Tibial artery (tissue), 4 donors: ENCODE measurements around the gene DYDC2.
"Not testable (repeated sequence)": the region's sequence is repeated elsewhere in the genome, so short reads cannot be mapped to it uniquely, and the experiment has no call there.

Experiments used
- DNase-seq, 2 donors: peaks; one replicate each; pipeline ENCODE4 v3.0.0-alpha.2; 2019
- H3K27ac ChIP-seq, 2 donors: fragments of 200-600 bp; sonication (generic) in 1 of 2; 1 replicate in 1 of 2; 2 replicates in 1 of 2; pipeline ENCODE4 v1.5.1; 2018 to 2019; ENCODE audit warnings: mild to moderate bottlenecking in 1 of 2
- H3K27me3 ChIP-seq, 2 donors: fragments of 200-600 bp; sonication (generic) in 1 of 2; one replicate each; pipeline versions ENCODE4 v1.5.1 to v1.6.0; 2016 to 2019
- H3K36me3 ChIP-seq, 3 donors: fragments of 200-600 bp; sonication (generic) in 2 of 3; one replicate each; pipeline ENCODE4 v1.5.1; 2016 to 2019; ENCODE audit warnings: mild to moderate bottlenecking in 2 of 3
- H3K4me1 ChIP-seq, 4 donors: fragments of 200-600 bp; sonication (generic) in 2 of 4; 1 replicate in 3 of 4; 2 replicates in 1 of 4; pipeline ENCODE4 v1.5.1; 2016 to 2019
- H3K4me3 ChIP-seq, 2 donors: fragments of 200-600 bp; sonication (generic) in 1 of 2; 1 replicate in 1 of 2; 2 replicates in 1 of 2; pipeline ENCODE4 v1.5.1; 2018 to 2019; ENCODE audit warnings: mild to moderate bottlenecking in 2 of 2
- H3K9me3 ChIP-seq, 3 donors: fragments of 200-600 bp; sonication (generic) in 1 of 3; one replicate each; pipeline ENCODE4 v1.5.1; 2016 to 2019
- intact Hi-C: fragments of 100-400 bp; cut with DNase I; formaldehyde crosslinking; loops from one replicate; pipeline ENCODE4 v1.15.0; 2023; ENCODE audit warnings: low total_unique reads
- TF ChIP-seq, protein P1 (sequence below), 2 experiments: fragments of 200-600 bp in 1 of 2; fragments of 450-650 bp in 1 of 2; IDR thresholded peaks; one replicate each; pipeline ENCODE4 v1.5.1; 2017 to 2019; ENCODE audit warnings: antibody characterized with exemption in 2 of 2, mild to moderate bottlenecking in 1 of 2, moderate library complexity in 1 of 2

Gene DYDC2

DNA sequence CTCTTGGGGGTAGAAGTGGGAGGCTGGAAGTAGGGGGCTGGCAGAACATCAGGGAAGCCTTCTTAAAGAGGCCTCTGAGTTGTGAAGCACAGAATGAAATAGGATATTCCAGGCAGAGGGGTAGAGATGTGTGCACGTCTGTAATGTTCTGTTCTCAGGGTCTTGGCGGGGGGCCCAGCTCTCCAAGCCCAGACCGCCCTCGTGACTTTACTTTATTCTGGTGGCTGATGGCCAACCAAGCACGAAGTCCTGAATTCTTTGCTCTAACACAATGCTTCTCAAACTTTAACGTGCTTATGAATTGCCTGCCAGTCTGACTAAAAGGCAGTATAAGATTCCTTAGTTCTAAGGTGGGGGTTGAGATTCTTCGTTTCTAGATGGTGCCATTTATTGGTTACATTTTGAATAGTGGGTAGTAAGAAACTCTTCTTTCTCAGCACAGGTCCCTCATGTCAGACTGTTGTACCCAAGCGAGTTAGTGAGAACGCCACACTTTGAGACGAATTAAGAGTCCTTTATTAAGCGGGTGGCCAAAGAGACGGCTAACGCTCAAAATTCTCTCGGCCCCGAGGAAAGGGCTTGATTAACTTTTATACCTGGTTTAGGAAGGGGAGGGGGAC, 60.0 kb downstream of the DYDC2 start:
- H3K4me3 ChIP-seq, result no peak overlapping the region
- peak in 1 of 2 donors; percentile 34 for DNase-seq
- H3K27ac ChIP-seq, result no peak overlapping the region
- TF ChIP-seq, protein P1, sequence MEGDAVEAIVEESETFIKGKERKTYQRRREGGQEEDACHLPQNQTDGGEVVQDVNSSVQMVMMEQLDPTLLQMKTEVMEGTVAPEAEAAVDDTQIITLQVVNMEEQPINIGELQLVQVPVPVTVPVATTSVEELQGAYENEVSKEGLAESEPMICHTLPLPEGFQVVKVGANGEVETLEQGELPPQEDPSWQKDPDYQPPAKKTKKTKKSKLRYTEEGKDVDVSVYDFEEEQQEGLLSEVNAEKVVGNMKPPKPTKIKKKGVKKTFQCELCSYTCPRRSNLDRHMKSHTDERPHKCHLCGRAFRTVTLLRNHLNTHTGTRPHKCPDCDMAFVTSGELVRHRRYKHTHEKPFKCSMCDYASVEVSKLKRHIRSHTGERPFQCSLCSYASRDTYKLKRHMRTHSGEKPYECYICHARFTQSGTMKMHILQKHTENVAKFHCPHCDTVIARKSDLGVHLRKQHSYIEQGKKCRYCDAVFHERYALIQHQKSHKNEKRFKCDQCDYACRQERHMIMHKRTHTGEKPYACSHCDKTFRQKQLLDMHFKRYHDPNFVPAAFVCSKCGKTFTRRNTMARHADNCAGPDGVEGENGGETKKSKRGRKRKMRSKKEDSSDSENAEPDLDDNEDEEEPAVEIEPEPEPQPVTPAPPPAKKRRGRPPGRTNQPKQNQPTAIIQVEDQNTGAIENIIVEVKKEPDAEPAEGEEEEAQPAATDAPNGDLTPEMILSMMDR (IDR thresholded peaks at IDR 0.05), result no peak
- peaks cover 0 to 2% (median 0%) of the 10 kb centered on the region in 4 donors for H3K4me1 ChIP-seq
- H3K36me3 ChIP-seq, result no peaks in the 10 kb centered on the region
- no peaks in the 10 kb centered on the region for H3K9me3 ChIP-seq
- H3K27me3 ChIP-seq, result no peaks in the 10 kb centered on the region
- intact Hi-C loops, result no loop called here

DNA sequence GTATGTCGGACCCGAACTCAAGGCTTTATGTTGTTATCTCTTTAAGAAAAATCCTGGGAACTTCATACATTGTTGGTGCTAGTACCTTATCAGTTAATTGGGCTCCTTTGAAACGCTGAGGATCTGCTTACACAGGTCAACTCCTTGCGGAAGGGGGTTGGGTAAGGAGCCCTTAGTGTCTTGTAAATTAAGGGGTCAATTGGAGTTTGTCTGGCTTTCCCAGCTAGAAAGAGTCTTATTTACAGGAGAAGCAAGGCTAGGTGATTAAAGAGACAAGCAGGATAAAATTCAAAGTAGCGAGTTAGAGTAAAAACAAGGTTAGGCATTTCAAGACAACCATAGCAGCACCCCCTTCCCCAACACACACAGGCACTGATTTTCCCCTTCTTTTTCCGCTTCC, 60.7 kb downstream of the DYDC2 start:
- H3K4me1 ChIP-seq, H3K4me3 ChIP-seq, H3K36me3 ChIP-seq, H3K27me3 ChIP-seq, H3K9me3 ChIP-seq, H3K27ac ChIP-seq, intact Hi-C loops, DNase-seq: not testable (repeated sequence)
